GM19025 (cell line): ENCODE data around the gene MLPH.

Source experiments
- ATAC-seq: cut with Tn5 transposase; IDR thresholded peaks from one replicate; pipeline ENCODE4 v1.9.1; 2021; ENCODE audit warnings: mild to moderate bottlenecking, low read depth, moderate library complexity; ENCODE audit not compliant: unreplicated experiment

MLPH gene

DNA sequence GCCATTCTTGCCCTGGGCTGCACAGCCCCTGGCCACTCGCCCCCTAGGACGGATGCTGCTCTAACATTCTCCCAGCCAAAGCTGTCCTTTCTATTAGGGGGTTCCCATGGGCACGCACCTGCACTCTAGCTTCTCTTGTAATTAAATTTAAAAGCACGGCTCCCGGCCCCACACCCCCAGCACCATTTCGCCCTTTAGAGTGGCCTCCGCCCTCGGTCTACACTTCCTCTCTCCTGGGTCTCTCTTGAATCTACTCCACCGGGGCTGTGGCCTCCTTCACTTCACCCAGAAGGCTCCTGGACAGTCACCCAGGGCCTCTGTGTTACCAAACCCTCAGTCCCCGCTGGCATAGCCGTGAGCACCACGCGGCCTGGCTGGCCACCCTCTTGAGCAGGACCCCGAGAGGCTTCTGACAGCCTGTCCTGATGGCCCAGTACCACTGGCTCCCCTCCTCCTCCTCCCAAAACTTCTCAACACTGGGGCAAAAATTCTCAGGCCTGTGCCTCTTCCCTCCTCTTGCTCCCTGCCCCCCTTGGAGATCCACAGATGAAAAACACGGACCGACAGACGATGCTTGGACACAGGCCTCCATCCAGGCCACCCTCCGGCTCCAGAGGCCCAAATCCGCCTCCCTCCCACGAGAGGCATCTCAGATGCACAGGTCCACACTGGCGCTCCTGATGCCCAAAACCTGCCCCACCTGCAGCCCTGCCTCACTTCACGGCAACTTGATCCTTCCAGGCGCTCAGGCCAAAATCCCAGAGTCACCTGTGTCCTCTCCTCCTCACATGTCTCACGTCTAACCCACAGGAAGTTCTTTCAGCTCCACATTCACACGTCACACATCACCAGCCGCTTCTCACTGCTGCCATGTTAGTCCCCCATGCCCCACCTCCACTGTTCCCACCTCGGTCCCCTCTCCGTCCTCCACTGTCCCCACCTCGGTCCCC lies 110.4 kb downstream of the MLPH start:
- ATAC-seq = no peak

DNA sequence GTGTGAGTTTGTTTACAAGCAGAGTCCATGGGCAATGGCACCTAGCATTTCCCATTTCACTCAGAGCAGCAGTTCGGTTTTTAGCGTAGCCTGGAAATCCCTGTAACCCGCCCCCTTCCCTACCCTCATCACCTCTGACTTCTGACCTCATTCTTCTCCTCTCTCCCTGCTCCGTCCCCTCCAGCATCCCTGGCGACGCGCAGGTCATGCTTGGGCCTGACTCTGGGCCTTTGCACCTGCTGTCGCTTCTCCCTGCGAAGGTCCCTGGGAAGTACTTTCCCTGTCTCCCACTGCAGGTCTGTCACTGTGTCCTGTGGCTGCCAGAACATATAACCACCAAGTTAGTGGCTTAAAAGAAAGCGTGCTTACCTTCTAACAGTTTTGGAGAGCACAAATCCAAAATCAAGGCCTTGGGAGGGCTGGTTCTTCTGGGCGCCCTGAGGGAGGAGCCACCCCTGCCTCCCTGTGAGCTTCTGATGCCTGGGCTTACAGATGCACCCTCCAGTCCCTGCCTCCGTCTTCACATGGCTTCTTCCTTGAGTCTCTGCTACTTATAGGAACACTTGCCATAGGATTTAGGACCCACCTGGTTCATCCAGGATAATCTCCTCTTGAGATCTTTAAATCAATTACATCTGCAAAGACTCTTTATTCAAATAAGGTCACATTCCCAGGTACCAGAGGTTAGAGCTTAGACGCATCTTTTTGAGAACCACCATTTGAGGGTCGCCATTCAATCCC lies 111.6 kb downstream of the MLPH start:
- ATAC-seq = no peak

DNA sequence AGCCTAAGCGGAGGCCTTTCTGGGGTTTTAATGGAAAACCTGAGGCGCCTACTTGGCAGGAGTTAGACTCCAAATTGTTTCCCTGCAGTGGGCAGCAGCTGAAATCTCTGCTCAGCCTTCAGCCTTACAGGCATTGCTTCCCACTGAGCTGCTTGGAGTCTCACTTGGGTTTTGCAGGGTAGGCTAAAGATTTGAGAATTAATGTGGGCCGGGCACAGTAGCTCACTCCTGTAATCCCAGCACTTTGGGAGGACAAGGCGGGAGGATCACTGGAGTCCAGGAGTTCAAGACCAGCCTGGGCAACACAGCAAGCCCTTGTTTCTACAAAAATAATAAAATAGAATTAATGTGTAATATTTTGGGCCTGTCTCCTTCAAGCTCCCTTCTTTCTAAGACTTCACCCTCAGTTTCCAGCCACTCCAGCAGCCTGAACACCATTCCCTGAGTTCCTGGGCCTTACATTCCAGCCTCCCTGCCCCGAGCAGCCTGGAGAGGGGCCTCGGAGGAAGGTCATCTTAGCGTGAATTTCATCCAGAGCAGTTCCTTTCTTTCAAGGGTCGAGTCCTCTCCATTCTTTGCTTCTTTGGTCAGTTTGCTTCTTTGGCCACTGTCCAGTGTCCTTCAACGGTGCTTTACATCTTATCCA lies 112.5 kb downstream of the MLPH start:
- ATAC-seq = no peak

DNA sequence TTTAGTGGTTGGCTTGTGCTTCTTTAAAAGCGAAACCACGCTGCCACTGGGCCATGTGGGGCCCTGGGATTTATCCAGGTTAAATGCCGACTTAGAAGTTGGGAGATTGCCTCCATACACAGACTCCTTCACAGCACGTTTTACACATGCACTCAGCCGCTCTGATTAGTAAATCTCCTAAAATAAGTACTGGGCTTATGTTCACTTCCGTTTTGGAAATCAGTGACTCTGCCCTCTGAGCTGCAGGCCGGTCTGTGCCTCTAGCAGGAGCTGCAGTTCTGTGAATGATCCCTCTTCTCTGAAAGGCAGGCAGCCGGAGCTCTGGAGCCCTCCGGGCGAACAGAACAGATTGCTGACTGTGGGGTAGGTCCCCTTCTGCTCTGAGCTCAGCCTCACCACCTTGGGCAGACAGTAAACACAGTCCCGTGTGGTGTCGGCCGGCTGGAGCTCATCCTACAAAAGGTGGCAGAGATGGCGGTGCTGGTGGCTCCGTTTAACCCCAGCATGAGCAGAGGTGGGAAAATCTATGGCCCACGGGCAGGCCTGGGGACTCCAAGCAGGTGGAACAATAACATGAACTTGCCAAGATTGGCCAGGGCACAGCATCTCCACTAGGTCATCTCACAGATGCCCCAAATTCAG lies 113.3 kb downstream of the MLPH start:
- ATAC-seq = no peak

DNA sequence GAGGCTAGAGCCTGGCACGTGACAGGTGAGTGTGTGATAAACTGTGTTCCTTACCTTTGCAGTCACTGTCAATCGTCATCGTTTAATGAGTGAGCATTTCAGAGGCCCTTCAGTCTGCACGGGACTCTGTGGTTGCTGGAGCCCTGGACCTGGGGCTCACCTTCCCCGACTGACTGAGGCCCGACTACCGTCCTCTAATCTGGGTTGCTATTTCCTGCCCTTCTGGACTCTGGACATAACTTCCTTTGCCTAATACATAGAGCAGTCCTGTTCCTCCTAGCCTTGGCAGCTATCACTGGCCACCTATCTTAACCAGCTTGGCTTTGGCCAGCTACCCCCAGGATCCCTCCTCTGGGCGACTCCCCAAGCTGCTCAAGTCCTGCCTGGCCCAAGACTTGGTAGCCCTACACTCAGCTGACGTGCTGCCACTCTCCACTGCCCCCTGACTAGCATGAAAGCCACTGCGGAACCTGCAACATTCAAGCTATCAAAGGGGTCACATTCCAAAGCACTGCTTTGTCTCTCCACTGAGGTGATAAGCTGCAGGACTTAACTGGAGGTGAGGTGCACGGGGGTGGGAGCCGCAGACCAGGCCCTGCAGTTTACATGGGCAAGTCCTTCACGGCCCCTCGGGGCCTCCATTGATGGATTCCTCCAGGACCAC lies 114.5 kb downstream of the MLPH start:
- ATAC-seq = no peak

- ATAC-seq = no peak
Measured at GRCh38 chr2:237602409-237602808, 115.4 kb downstream of the MLPH start.

GRCh38 chr2:237603049-237603717 lies 116.1 kb downstream of the MLPH start:
- ATAC-seq = no peak

DNA sequence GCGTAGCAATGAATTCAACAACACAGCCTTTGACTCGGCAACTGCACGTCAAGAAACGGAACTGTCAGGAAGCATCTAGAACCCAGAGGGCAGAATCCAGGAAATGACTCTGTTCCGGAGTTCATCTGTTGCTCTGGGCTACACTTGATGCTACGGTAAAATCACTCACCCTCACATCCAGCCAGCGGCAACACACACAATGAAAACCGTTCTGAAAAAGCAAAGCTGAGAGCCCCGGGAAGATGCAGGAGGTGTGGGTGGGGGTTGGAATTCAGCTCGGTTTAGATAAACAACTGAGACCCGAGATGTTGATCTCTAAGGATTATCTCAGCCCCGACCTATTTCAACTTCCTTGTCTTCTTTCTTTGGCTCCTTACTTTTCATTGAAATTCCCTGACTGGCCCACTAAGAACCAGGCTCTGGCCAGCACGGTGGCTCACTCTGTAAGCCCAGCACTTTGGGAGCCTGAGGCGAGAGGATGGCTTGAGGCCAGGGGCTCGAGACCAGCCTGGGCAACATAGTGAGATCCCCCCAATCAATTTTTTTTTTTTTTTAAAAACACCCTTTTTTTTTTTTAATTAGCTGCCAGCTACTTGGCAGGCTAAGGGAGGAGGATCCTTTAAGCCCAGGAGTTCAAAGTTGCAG lies 116.8 kb downstream of the MLPH start:
- ATAC-seq = no peak

DNA sequence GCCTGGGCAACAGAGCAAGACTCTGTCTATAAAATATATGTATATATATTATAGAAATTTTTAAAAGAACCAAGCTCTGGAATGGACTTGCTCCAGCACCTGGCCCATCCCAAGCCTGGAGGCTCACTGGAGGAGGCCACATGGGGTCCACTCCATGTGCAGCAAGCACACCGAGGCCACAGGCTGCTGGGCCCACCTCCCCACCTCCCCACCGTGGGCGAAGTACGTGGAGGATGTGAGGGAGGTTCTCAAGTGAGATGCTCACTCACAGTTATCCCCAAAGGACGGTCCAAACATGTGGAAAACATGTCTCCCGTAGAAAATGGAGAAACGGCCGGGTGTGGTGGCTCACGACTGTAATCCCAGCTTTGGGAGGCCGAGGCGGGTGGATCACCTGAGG lies 117.3 kb downstream of the MLPH start:
- ATAC-seq = no peak
